ENCODE results near the gene IL21R. TPM values are rescaled to one million over a fixed set of nuclear protein-coding genes. Genes with fewer than 3 reads are reported as not detected.

IL21R gene
- total RNA-seq, 4 donors from 2014 or later, result 0.15 to 0.58 (median 0.37) TPM

GRCh38 chr16:27404163-27404823 is 2.3 kb downstream of the IL21R start:
- TF ChIP-seq POLR2A (IDR thresholded peaks at IDR 0.05), result no peak
- TF ChIP-seq, protein P1, sequence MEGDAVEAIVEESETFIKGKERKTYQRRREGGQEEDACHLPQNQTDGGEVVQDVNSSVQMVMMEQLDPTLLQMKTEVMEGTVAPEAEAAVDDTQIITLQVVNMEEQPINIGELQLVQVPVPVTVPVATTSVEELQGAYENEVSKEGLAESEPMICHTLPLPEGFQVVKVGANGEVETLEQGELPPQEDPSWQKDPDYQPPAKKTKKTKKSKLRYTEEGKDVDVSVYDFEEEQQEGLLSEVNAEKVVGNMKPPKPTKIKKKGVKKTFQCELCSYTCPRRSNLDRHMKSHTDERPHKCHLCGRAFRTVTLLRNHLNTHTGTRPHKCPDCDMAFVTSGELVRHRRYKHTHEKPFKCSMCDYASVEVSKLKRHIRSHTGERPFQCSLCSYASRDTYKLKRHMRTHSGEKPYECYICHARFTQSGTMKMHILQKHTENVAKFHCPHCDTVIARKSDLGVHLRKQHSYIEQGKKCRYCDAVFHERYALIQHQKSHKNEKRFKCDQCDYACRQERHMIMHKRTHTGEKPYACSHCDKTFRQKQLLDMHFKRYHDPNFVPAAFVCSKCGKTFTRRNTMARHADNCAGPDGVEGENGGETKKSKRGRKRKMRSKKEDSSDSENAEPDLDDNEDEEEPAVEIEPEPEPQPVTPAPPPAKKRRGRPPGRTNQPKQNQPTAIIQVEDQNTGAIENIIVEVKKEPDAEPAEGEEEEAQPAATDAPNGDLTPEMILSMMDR (IDR thresholded peaks at IDR 0.05), result no peak
- DNase-seq (ENCODE audit: low spot score in 2 of 2), result no peak
- intact Hi-C loops (cut with DNase I; ENCODE audit: low total_unique reads), result no loop called here
- H3K4me3 ChIP-seq (ENCODE audit: low read depth, poor library complexity, severe bottlenecking), result no peak overlapping the region
- 87 to 90% methylated on average over 10 of the region's 10 CpGs for WGBS, 2 donors

DNA sequence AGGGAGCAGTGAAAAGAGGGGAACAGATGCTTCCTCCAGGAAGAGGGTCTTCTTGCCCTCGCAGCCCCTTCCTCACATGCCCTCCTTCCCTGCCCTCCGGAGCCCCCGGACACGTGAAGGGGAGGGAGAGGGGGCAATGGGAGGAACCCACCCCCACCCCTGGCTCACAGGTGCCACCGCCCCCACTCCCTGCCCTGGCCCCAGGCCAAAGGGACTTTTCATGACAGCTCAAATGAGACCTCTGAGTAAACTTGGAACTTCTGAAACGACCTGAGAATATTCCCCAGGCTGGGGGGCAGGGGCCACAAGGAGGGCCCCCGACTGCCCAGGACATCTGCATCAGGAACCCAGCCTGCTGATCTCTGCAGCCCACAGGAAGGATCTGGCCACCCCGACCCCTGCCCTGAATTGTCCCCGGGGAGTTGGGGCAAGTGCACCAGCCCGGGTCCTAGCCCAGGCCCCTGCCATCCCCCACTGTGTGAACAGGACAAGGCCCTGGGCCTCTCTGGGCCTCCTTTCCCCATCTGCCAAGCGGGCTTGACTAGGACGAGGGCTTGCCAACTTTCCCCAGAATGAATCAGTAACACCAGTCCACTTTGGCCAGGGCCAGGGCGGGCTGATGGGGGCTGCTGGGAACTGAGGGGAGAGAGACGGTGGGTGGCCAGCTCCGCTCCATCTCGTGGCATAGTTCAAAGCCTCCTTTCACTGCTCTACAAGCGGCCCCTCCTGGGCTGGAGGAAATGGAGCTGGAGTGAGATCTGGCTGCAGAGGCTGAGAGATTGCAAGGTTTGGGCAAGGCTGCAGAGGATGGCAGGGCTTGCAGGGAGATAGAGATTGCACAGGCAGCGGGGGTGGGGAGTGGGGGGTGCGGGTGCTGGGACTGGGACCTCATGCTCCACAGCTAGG is 3.8 kb downstream of the IL21R start:
- WGBS, 2 donors, result 56 to 59% methylated on average over 17 of the region's 19 CpGs

GRCh38 chr16:27406511-27407128 is 4.6 kb downstream of the IL21R start:
- TF ChIP-seq, protein P1 (IDR thresholded peaks at IDR 0.05), result no peak
- no peak for TF ChIP-seq POLR2A (IDR thresholded peaks at IDR 0.05)
- no peak overlapping the region for H3K4me3 ChIP-seq (ENCODE audit: low read depth, poor library complexity, severe bottlenecking)
- intact Hi-C loops (cut with DNase I; ENCODE audit: low total_unique reads), result no loop called here
- 77 to 85% methylated on average over 6 of the region's 6 CpGs for WGBS, 2 donors
- no peak for DNase-seq (ENCODE audit: low spot score in 2 of 2)

More for the DNA sequence above, 3.8 kb downstream of the IL21R start:
- peak in 1 of 2 donors; percentile 79 for DNase-seq (ENCODE audit: low spot score in 2 of 2)
- no peak overlapping the region for H3K4me3 ChIP-seq (ENCODE audit: low read depth, poor library complexity, severe bottlenecking)
- intact Hi-C loops (cut with DNase I; ENCODE audit: low total_unique reads), result no loop called here
- no peak for TF ChIP-seq POLR2A (IDR thresholded peaks at IDR 0.05)
- TF ChIP-seq, protein P1 (IDR thresholded peaks at IDR 0.05), result no peak

GRCh38 chr16:27407133-27407532 is 5.2 kb downstream of the IL21R start:
- no peak overlapping the region for H3K4me3 ChIP-seq (ENCODE audit: low read depth, poor library complexity, severe bottlenecking)
- intact Hi-C loops (cut with DNase I; ENCODE audit: low total_unique reads), result no loop called here
- DNase-seq (ENCODE audit: low spot score in 2 of 2), result no peak
- 75 to 76% methylated on average over 2 of the region's 2 CpGs for WGBS, 2 donors
- TF ChIP-seq POLR2A (IDR thresholded peaks at IDR 0.05), result no peak
- TF ChIP-seq, protein P1 (IDR thresholded peaks at IDR 0.05), result no peak

DNA sequence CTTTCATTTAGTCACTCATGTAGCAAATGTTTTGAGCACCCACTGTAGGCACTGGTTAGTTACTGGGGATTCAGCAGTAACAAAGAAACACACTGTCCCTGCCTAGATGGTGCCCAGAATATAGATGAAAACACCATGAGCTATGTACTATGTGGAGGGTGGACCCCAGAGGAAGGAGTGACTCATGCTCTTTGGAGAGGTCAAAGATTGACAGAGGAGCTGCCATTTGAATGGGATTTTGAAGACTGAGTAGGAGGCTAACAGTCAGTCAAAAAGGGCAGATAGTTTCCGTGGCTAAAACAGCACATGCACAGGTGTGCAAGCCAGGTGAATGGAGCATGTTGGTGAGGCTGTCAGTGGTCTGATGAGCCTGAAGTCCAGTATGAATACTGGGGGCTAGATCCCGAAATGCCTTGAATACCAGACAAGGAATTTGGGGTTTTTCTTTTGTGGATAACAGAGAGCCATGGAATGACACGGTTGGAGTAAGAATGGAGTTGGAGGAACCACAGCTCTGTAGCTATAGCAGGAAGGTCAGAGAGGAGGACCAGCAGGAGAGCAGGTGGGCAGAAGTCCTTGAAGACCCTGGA is 6.1 kb downstream of the IL21R start:
- no peak for DNase-seq (ENCODE audit: low spot score in 2 of 2)
- intact Hi-C loops (cut with DNase I; ENCODE audit: low total_unique reads), result no loop called here
- TF ChIP-seq, protein P1 (IDR thresholded peaks at IDR 0.05), result no peak
- TF ChIP-seq POLR2A (IDR thresholded peaks at IDR 0.05), result no peak
- 72% methylated on average over 3 of the region's 3 CpGs for WGBS, 2 donors
- H3K4me3 ChIP-seq (ENCODE audit: low read depth, poor library complexity, severe bottlenecking), result no peak overlapping the region

Data from lower leg skin (tissue), 4 donors.